GM23248 (cell line): ENCODE results near the gene HOXC9. TPM values are rescaled to one million over a fixed set of nuclear protein-coding genes. Genes with fewer than 3 reads are reported as not detected.

Experiments
- DNase-seq: peaks from one replicate; pipeline ENCODE4 v3.0.0-alpha.2; 2015
- H2AFZ ChIP-seq: fragments of 200-600 bp; sonication (generic); 2 replicates; pipeline ENCODE4 v1.6.1; 2016; ENCODE audit warnings: antibody characterized with exemption
- H3F3A ChIP-seq: fragments of 200-600 bp; sonication (generic); 2 replicates; pipeline ENCODE4 v1.6.1; 2016; ENCODE audit warnings: mild to moderate bottlenecking, antibody characterized with exemption, mixed run types; ENCODE audit not compliant: insufficient read depth
- H3K27ac ChIP-seq: fragments of 200-600 bp; sonication (generic); 2 replicates; pipeline ENCODE4 v1.5.1; 2016; ENCODE audit warnings: mild to moderate bottlenecking
- H3K27me3 ChIP-seq: fragments of 200-600 bp; sonication (generic); replicated peaks from 2 replicates; pipeline ENCODE4 v1.6.1; 2016; ENCODE audit warnings: mild to moderate bottlenecking; ENCODE audit not compliant: insufficient read depth
- H3K36me3 ChIP-seq: fragments of 200-600 bp; sonication (generic); 2 replicates; pipeline ENCODE4 v1.6.1; 2016; ENCODE audit warnings: low read depth, mild to moderate bottlenecking
- H3K4me1 ChIP-seq: fragments of 200-600 bp; sonication (generic); 2 replicates; pipeline ENCODE4 v1.6.1; 2016; ENCODE audit warnings: mild to moderate bottlenecking; ENCODE audit not compliant: insufficient read depth
- H3K4me2 ChIP-seq: fragments of 200-600 bp; sonication (generic); one replicate; pipeline ENCODE4 v1.6.1; 2016; ENCODE audit warnings: mild to moderate bottlenecking; ENCODE audit not compliant: unreplicated experiment
- H3K4me3 ChIP-seq: fragments of 200-600 bp; sonication (generic); 2 replicates; pipeline ENCODE4 v1.5.1; 2016; ENCODE audit warnings: mild to moderate bottlenecking
- H3K79me2 ChIP-seq: fragments of 200-600 bp; sonication (generic); 2 replicates; pipeline ENCODE4 v1.6.1; 2016; ENCODE audit warnings: mild to moderate bottlenecking; ENCODE audit not compliant: insufficient read depth
- H3K9ac ChIP-seq: fragments of 200-600 bp; sonication (generic); 2 replicates; pipeline ENCODE4 v1.6.1; 2016; ENCODE audit warnings: mild to moderate bottlenecking
- H3K9me2 ChIP-seq: fragments of 200-600 bp; sonication (generic); 2 replicates; pipeline ENCODE4 v1.6.1; 2016; ENCODE audit warnings: mixed run types, mild to moderate bottlenecking, moderate library complexity; ENCODE audit not compliant: insufficient read depth
- H3K9me3 ChIP-seq: fragments of 200-600 bp; sonication (generic); one replicate; pipeline ENCODE4 v1.6.1; 2017; ENCODE audit warnings: low read depth
- H4K20me1 ChIP-seq: fragments of 200-600 bp; sonication (generic); 2 replicates; pipeline ENCODE4 v1.6.0; 2016; ENCODE audit not compliant: insufficient read depth
- EZH2 ChIP-seq: fragments of 200-600 bp; sonication (generic); IDR thresholded peaks from 2 replicates; pipeline ENCODE4 v1.6.1; 2018; ENCODE audit warnings: antibody characterized with exemption, mild to moderate bottlenecking; ENCODE audit not compliant: insufficient read depth, poor library complexity, severe bottlenecking
- EZH2phosphoT487 ChIP-seq: fragments of 200-600 bp; sonication (generic); IDR thresholded peaks from 2 replicates; pipeline ENCODE4 v1.6.1; 2018; ENCODE audit warnings: antibody characterized with exemption, moderate library complexity, mild to moderate bottlenecking, low read depth; ENCODE audit not compliant: insufficient read depth
- WGBS, 2 experiments: methylation state at CpG; one replicate each; pipeline ENCODE4 v1.1.6; 2015 to 2017; ENCODE audit warnings: low lambda C conversion rate in 2 of 2, low coverage in 1 of 2; ENCODE audit errors: missing lambda C conversion rate in 2 of 2; 5-methylcytosine and 5-hydroxymethylcytosine counted together
- in situ Hi-C: fragments of 300-500 bp; cut with MboI; formaldehyde crosslinking; loops from 2 replicates; pipeline ENCODE4 v1.15.0; 2020
- polyA plus RNA-seq: library from polyadenylated mRNA; unstranded; fragments of >200 nt; fragmentation: Nextera tagmentation; extraction: Ambion mirVana; gene quantifications from 2 replicates; pipeline ENCODE4 v1.2.1, GENCODE V29; 2016
- total RNA-seq: library from RNA; depleted of rRNA; stranded (reverse); fragments of >200 nt; shearing (Covaris generic); gene quantifications from 2 replicates; pipeline ENCODE4 v1.2.3, GENCODE V29; 2014

Gene HOXC9
- total and polyA plus RNA-seq, 2 experiments from 2014 or later, result 2.5 to 5.5 TPM

DNA sequence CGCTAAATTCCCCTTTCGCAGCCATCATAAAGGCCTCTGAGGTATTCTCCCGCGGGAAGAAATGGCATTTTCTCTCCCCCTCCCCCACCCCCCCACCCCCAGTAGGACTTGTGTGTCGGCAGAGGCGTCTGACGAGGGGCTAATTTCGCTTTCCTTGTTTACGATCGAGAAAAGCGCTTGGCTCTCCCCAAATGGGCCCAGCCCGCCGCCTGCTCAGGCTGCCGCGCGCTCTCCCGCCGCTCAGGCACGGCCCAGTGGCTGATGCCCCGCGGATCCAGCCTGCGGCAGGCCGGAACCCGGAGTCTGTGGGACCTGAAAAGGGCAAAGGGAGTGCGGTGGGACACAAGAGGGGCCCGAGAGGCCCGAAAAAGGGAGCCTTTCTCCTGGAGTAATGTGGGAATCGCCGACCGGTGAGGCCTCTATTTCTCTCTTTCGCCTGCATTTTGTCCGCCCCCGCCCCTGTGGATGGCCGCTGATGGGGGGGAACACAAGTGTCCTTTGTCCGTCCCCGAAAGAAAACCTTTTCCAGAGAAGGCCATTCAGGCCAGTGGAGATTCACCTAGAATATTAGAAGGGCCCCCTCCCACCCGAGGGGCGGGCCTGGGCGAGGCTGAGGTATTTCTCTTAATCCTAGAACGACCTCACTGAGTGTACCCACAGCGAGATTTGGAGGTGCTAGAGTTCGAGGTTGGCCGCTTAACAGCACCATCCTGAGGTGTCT, 19.3 kb downstream of the HOXC9 start:
- no peaks in the 10 kb centered on the region for H3K36me3 ChIP-seq
- peaks cover 81% of the 10 kb centered on the region for H3K79me2 ChIP-seq
- peak overlapping the region; percentile 97 for H3K9ac ChIP-seq
- WGBS, 2 experiments, result 37 to 38% methylated on average over 38 to 43 of the region's 43 CpGs
- in situ Hi-C loops, result no loop called here
- no peaks in the 10 kb centered on the region for H3K27me3 ChIP-seq
- peak; percentile 62 for DNase-seq
- H3K9me3 ChIP-seq, result no peaks in the 10 kb centered on the region
- peaks cover 46% of the 10 kb centered on the region for H3K4me1 ChIP-seq
- no peak overlapping the region for H2AFZ ChIP-seq
- TF ChIP-seq EZH2phosphoT487 (no peak), EZH2 (no peak)
- H3F3A ChIP-seq, result peaks cover 10% of the 10 kb centered on the region; the same call in 1 of the 2 replicates
- peak overlapping the region; percentile 94 for H3K4me2 ChIP-seq
- H3K4me3 ChIP-seq, result peak overlapping the region; percentile 78
- H3K27ac ChIP-seq, result peak overlapping the region; percentile 99
- no peaks in the 10 kb centered on the region for H4K20me1 ChIP-seq
- no peaks in the 10 kb centered on the region for H3K9me2 ChIP-seq

DNA sequence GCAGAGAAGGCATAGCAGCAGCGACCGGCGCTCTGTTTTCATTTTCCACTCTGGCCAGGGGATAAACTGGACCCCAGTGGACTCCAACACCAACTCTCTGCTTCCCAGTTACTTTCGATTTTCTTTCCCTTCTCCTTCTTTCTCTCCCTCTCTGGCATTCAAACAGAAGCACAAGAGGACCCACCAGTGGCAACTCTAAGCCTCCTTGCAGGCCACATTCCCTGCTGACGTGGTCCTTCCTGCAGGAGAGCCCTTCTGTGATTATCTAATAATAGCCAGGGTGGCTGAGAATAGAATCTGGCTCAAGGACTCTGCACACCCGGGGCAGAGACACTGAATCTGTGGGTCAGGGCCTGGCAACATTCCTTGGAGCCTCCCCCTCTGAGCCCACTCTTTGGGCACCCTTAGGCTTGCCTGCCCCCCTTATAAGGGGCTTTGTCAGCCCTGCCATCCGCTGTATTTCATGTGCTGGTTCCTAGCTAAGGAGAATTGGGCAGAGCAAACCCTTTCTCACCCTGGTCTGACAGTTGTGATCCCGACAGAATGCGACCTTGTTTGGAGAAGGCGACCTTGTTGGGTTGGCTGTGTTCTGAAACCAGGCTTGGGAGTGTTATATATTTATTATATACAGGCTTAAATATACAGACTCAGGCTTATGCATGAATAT, 20.1 kb downstream of the HOXC9 start:
- Histone ChIP-seq H3K4me3 (peak overlapping the region; percentile 78), H2AFZ (no peak overlapping the region), H3K9me2 (no peaks in the 10 kb centered on the region), H3K9me3 (no peaks in the 10 kb centered on the region), H3K9ac (peak overlapping the region; percentile 97), H3K36me3 (no peaks in the 10 kb centered on the region), H3K27ac (peak overlapping the region; percentile 99), H3K4me1 (peaks cover 52% of the 10 kb centered on the region), H3K4me2 (peak overlapping the region; percentile 94), H3K79me2 (peaks cover 89% of the 10 kb centered on the region), H4K20me1 (no peaks in the 10 kb centered on the region), H3F3A (peaks cover 10% of the 10 kb centered on the region; the same call in 1 of the 2 replicates), H3K27me3 (no peaks in the 10 kb centered on the region)
- in situ Hi-C loops, result loop anchor here (10.0 kb wide), 1 partner anchor 175 kb away; no protein-coding TSS in a partner anchor
- peak; percentile 85 for DNase-seq
- TF ChIP-seq EZH2phosphoT487 (no peak), EZH2 (no peak)
- WGBS, 2 experiments, result 24 to 31% methylated on average over 10 of the region's 10 CpGs

DNA sequence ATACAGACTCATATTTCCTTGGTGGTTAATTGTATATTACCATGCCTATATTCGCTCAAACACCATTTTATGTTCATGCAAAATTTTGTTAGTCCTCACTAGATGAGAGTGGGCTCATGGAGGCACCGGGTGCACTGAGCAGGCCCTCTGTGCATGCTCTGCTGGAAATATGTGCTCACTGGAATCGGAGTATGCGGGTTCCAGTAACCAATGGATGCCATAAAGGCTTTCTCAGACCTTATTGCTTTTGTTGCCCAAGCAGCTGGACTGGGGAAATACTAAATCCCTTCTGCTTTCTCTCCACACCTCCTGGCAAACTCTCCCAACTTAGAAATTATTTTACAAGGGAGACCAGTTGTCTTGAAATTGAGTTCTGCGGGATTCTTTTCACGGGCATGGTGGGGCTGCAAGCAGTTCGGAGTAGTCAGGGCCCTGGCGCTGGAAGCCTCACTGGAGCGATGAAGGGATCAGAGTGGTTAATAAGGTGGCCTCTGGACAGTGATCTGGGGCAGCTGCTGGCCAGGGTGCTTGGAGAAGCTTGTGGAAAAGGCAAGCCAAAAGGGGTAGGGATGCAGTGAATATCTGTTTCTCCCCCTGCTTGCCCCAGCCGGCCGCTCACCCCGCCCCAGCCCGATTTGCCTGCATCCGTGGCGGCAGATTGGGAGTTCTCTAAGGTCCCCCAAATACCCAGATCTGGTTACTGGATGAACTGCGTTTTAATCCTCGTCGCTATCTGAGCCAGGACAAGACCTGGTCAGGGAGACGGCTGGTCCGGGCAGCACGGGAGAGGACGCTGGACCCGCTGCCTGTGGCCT, 20.8 kb downstream of the HOXC9 start:
- 18 to 19% methylated on average over 23 of the region's 23 CpGs for WGBS, 2 experiments
- peak overlapping the region; percentile 78 for H3K4me3 ChIP-seq
- peak; percentile 56 for DNase-seq
- no peaks in the 10 kb centered on the region for H3K36me3 ChIP-seq
- no peaks in the 10 kb centered on the region for H3K27me3 ChIP-seq
- H3K9me2 ChIP-seq, result no peaks in the 10 kb centered on the region
- peak overlapping the region; percentile 94 for H3K4me2 ChIP-seq
- peaks cover 90% of the 10 kb centered on the region for H3K79me2 ChIP-seq
- 0 out of 2 replicates have a peak, but pooled peaks have one; percentile 33 for TF ChIP-seq EZH2phosphoT487
- no peak for TF ChIP-seq EZH2
- peaks cover 58% of the 10 kb centered on the region for H3K4me1 ChIP-seq
- in situ Hi-C loops, result loop anchor here (10.0 kb wide), 1 partner anchor 174 kb away; no protein-coding TSS in a partner anchor
- no peaks in the 10 kb centered on the region for H4K20me1 ChIP-seq
- peak overlapping the region; percentile 99 for H3K27ac ChIP-seq
- H2AFZ ChIP-seq, result peak overlapping the region; percentile 50
- H3K9me3 ChIP-seq, result no peaks in the 10 kb centered on the region
- H3K9ac ChIP-seq, result peak overlapping the region; percentile 97
- peaks cover 11% of the 10 kb centered on the region; the same call in 1 of the 2 replicates for H3F3A ChIP-seq
